Neural cell (in vitro differentiated cells): ENCODE results near the gene SRP19. TPM values are rescaled to one million over a fixed set of nuclear protein-coding genes. Genes with fewer than 3 reads are reported as not detected.
"Not testable (repeated sequence)": the region's sequence is repeated elsewhere in the genome, so short reads cannot be mapped to it uniquely, and the experiment has no call there.

Experiments used
- H2AFZ ChIP-seq: fragments of 200-600, 300-800 bp; sonication (generic), shearing (Covaris generic); 2 replicates; pipeline ENCODE4 v1.6.0; 2014; ENCODE audit warnings: low read depth, mild to moderate bottlenecking, antibody characterized with exemption, low read length, moderate library complexity
- H3F3A ChIP-seq: fragments of 200-600 bp; shearing (Covaris generic); 2 replicates; pipeline ENCODE4 v1.6.1; 2016; ENCODE audit warnings: mild to moderate bottlenecking, moderate library complexity, mixed read lengths, antibody characterized with exemption, low read length; ENCODE audit not compliant: insufficient read depth, poor library complexity, severe bottlenecking
- H3K27ac ChIP-seq: fragments of 200-600, 300-800 bp; sonication (generic), shearing (Covaris generic); 2 replicates; pipeline ENCODE4 v1.5.1; 2014; ENCODE audit warnings: mild to moderate bottlenecking, low read length, moderate library complexity
- H3K27me3 ChIP-seq: fragments of 300-800, 200-600 bp; sonication (generic), shearing (Covaris generic); 2 replicates; pipeline ENCODE4 v1.6.0; 2014; ENCODE audit warnings: mild to moderate bottlenecking, low read depth, low read length, moderate library complexity; ENCODE audit not compliant: insufficient read depth
- H3K36me3 ChIP-seq: fragments of 300-800, 200-600 bp; sonication (generic), shearing (Covaris generic); 2 replicates; pipeline ENCODE4 v1.5.1; 2014; ENCODE audit warnings: mild to moderate bottlenecking, antibody characterized with exemption, low read length, moderate library complexity; ENCODE audit not compliant: insufficient read depth
- H3K4me2 ChIP-seq: fragments of 300-800, 200-600 bp; sonication (generic), shearing (Covaris generic); 2 replicates; pipeline ENCODE4 v1.6.0; 2014; ENCODE audit warnings: mild to moderate bottlenecking, low read length
- H3K4me3 ChIP-seq: fragments of 300-800, 200-600 bp; sonication (generic), shearing (Covaris generic); 2 replicates; pipeline ENCODE4 v1.5.1; 2014; ENCODE audit warnings: mild to moderate bottlenecking, low read length, moderate library complexity
- H3K79me2 ChIP-seq: fragments of 200-600 bp; shearing (Covaris generic); replicated peaks from 2 replicates; pipeline ENCODE4 v1.6.0; 2014; ENCODE audit warnings: mild to moderate bottlenecking, low read length, moderate library complexity; ENCODE audit not compliant: insufficient read depth
- H3K9ac ChIP-seq: fragments of 300-800, 200-600 bp; sonication (generic), shearing (Covaris generic); 2 replicates; pipeline ENCODE4 v1.6.1; 2016; ENCODE audit warnings: mild to moderate bottlenecking, low read length, mixed read lengths
- H3K9me2 ChIP-seq: fragments of 200-600 bp; shearing (Covaris generic); 2 replicates; pipeline ENCODE4 v1.6.1; 2016; ENCODE audit warnings: mild to moderate bottlenecking, low read length, mixed read lengths; ENCODE audit not compliant: insufficient read depth
- H3K9me3 ChIP-seq: fragments of 200-600, 300-800 bp; sonication (generic), shearing (Covaris generic); 2 replicates; pipeline ENCODE4 v1.6.1; 2016; ENCODE audit warnings: mild to moderate bottlenecking, mixed run types, low read length, moderate library complexity, mixed read lengths
- H4K20me1 ChIP-seq: fragments of 200-600 bp; shearing (Covaris generic); 2 replicates; pipeline ENCODE4 v1.6.1; 2016; ENCODE audit warnings: mild to moderate bottlenecking, mixed run types; ENCODE audit not compliant: insufficient read depth
- EP300 ChIP-seq: fragments of 450-650 bp; conservative IDR thresholded peaks from 2 replicates; pipeline ENCODE4 v1.6.1; 2014; ENCODE audit warnings: antibody characterized with exemption, mild to moderate bottlenecking, moderate library complexity; ENCODE audit not compliant: poor library complexity, severe bottlenecking
- EZH2 ChIP-seq: fragments of 200-600, 300-800 bp; shearing (Covaris generic), sonication (generic); IDR thresholded peaks from 2 replicates; pipeline ENCODE4 v1.6.1; 2014; ENCODE audit warnings: antibody characterized with exemption, low read length, borderline replicate concordance, mild to moderate bottlenecking; ENCODE audit not compliant: insufficient read depth, poor library complexity, severe bottlenecking
- MXI1 ChIP-seq: fragments of 450-650 bp; conservative IDR thresholded peaks from 2 replicates; pipeline ENCODE4 v1.6.1; 2014; ENCODE audit warnings: antibody characterized with exemption, mild to moderate bottlenecking; ENCODE audit not compliant: poor library complexity, severe bottlenecking
- POLR2AphosphoS5 ChIP-seq: IDR thresholded peaks from 2 replicates; pipeline ENCODE4 v1.6.1; 2012
- RAD21 ChIP-seq: fragments of 450-650 bp; conservative IDR thresholded peaks from 2 replicates; pipeline ENCODE4 v1.6.1; 2014; ENCODE audit warnings: antibody characterized with exemption, mild to moderate bottlenecking, moderate library complexity
- SMC3 ChIP-seq: fragments of 450-650 bp; conservative IDR thresholded peaks from 2 replicates; pipeline ENCODE4 v1.6.1; 2014; ENCODE audit warnings: antibody characterized with exemption, mild to moderate bottlenecking, moderate library complexity; ENCODE audit not compliant: poor library complexity
- TAF1 ChIP-seq: IDR thresholded peaks from 2 replicates; pipeline ENCODE4 v1.6.1; 2012; ENCODE audit warnings: low read depth
- polyA plus RNA-seq: library from polyadenylated mRNA; depleted of rRNA; stranded (reverse); fragments of >200 nt; gene quantifications from 2 replicates; pipeline ENCODE4 v1.2.3, GENCODE V29; 2014
- TF ChIP-seq, protein P1 (sequence below): IDR thresholded peaks from 2 replicates; pipeline ENCODE4 v1.6.1; 2012; ENCODE audit warnings: borderline replicate concordance
- TF ChIP-seq, protein P2 (sequence below): fragments of 450-650 bp; IDR thresholded peaks from 2 replicates; pipeline ENCODE4 v1.5.1; 2014; ENCODE audit warnings: antibody characterized with exemption, mild to moderate bottlenecking, moderate library complexity; ENCODE audit not compliant: poor library complexity, severe bottlenecking

SRP19 gene
- polyA plus RNA-seq, 1 donor from 2014 or later, result 179 TPM

DNA sequence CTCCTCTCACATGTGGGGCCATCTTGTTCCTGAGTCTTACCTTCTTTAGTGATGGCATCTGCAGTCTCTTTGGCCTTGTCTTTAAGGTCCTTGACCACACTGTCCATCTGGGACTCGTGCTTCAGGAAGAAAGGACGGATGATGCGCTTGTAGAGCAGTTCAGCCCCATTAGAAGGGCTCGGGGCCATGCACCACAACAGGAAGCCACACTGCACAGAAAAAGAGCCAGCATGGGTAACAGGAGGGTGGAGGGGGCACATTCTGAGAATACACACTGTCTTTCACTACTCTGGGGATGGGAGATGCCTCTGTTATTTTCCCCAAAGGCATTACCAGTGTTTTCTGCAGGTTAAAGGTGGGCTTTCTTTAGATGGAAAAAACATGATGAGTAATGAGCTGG lies 25.9 kb downstream of the SRP19 start (continued):
- TF ChIP-seq, protein P1, sequence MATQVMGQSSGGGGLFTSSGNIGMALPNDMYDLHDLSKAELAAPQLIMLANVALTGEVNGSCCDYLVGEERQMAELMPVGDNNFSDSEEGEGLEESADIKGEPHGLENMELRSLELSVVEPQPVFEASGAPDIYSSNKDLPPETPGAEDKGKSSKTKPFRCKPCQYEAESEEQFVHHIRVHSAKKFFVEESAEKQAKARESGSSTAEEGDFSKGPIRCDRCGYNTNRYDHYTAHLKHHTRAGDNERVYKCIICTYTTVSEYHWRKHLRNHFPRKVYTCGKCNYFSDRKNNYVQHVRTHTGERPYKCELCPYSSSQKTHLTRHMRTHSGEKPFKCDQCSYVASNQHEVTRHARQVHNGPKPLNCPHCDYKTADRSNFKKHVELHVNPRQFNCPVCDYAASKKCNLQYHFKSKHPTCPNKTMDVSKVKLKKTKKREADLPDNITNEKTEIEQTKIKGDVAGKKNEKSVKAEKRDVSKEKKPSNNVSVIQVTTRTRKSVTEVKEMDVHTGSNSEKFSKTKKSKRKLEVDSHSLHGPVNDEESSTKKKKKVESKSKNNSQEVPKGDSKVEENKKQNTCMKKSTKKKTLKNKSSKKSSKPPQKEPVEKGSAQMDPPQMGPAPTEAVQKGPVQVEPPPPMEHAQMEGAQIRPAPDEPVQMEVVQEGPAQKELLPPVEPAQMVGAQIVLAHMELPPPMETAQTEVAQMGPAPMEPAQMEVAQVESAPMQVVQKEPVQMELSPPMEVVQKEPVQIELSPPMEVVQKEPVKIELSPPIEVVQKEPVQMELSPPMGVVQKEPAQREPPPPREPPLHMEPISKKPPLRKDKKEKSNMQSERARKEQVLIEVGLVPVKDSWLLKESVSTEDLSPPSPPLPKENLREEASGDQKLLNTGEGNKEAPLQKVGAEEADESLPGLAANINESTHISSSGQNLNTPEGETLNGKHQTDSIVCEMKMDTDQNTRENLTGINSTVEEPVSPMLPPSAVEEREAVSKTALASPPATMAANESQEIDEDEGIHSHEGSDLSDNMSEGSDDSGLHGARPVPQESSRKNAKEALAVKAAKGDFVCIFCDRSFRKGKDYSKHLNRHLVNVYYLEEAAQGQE, result no peak

DNA sequence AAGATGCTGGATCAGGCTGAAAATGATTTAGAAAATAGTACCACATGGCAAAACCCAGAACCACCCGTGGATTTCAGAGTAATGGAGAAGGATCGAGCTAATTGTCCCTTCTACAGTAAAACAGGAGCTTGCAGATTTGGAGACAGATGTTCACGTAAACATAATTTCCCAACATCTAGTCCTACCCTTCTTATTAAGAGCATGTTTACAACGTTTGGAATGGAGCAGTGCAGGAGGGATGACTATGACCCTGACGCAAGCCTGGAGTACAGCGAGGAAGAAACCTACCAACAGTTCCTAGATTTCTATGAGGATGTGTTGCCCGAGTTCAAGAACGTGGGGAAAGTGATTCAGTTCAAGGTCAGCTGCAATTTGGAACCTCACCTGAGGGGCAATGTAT lies 31.0 kb downstream of the SRP19 start:
- H3K9me2 ChIP-seq, H3K9me3 ChIP-seq, H3K27ac ChIP-seq, H3K4me2 ChIP-seq, H3K9ac ChIP-seq, H4K20me1 ChIP-seq, H3K4me3 ChIP-seq, H3K79me2 ChIP-seq, H3F3A ChIP-seq, H2AFZ ChIP-seq, H3K27me3 ChIP-seq, H3K36me3 ChIP-seq: not testable (repeated sequence)

DNA sequence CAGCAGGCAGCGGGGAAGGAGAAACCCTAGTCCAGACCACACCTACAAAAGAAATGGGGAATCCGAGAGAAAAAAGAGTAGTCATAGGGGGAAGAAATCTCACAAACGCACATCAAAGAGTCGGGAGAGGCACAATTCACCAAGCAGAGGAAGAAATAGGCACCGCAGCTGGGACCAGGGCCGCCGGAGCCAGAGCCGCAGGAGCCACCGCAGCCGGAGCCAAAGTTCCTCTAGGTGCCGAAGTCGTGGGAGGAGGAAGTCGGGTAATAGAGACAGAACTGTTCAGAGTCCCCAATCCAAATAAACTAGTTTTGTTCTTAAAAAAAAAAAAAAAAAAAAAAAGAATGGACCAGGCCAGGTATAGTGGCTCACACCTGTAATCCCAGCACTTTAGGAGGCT lies 31.7 kb downstream of the SRP19 start:
- no peaks in the 10 kb centered on the region for H4K20me1 ChIP-seq
- H3K9me3 ChIP-seq, result no peaks in the 10 kb centered on the region
- H3K4me2 ChIP-seq, result no peak overlapping the region
- no peaks in the 10 kb centered on the region for H3K79me2 ChIP-seq
- H3F3A ChIP-seq, result no peaks in the 10 kb centered on the region
- peaks cover 9% of the 10 kb centered on the region for H3K36me3 ChIP-seq
- no peak overlapping the region for H2AFZ ChIP-seq
- TF ChIP-seq TAF1, result no peak
- no peak for TF ChIP-seq POLR2AphosphoS5
- TF ChIP-seq RAD21, result no peak
- TF ChIP-seq MXI1, result no peak
- TF ChIP-seq, protein P1, result no peak
- no peak for TF ChIP-seq EZH2
- no peak for TF ChIP-seq EP300
- TF ChIP-seq SMC3, result no peak
- TF ChIP-seq, protein P2, sequence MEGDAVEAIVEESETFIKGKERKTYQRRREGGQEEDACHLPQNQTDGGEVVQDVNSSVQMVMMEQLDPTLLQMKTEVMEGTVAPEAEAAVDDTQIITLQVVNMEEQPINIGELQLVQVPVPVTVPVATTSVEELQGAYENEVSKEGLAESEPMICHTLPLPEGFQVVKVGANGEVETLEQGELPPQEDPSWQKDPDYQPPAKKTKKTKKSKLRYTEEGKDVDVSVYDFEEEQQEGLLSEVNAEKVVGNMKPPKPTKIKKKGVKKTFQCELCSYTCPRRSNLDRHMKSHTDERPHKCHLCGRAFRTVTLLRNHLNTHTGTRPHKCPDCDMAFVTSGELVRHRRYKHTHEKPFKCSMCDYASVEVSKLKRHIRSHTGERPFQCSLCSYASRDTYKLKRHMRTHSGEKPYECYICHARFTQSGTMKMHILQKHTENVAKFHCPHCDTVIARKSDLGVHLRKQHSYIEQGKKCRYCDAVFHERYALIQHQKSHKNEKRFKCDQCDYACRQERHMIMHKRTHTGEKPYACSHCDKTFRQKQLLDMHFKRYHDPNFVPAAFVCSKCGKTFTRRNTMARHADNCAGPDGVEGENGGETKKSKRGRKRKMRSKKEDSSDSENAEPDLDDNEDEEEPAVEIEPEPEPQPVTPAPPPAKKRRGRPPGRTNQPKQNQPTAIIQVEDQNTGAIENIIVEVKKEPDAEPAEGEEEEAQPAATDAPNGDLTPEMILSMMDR, result no peak
- no peaks in the 10 kb centered on the region for H3K27me3 ChIP-seq
- no peak overlapping the region for H3K9ac ChIP-seq
- no peak overlapping the region for H3K27ac ChIP-seq
- H3K9me2 ChIP-seq, result no peaks in the 10 kb centered on the region
- H3K4me3 ChIP-seq, result no peak overlapping the region
